Right lobe of liver (tissue), 6 donors: ENCODE results near the gene A4GALT. TPM values are rescaled to one million over a fixed set of nuclear protein-coding genes. Genes with fewer than 3 reads are reported as not detected.

Experiments used
- ATAC-seq, 4 donors: fragments of 200-7000 bp; cut with Tn5 transposase; one replicate each; pipeline ENCODE4 v1.9.1; 2020; ENCODE audit warnings: mild to moderate bottlenecking in 4 of 4, moderate library complexity in 4 of 4
- DNase-seq, 3 donors: peaks; one replicate each; pipeline ENCODE4 v3.0.0-alpha.2; 2020
- H3K27ac ChIP-seq, 3 donors: fragments of 200-600 bp; one replicate each; pipeline ENCODE4 v1.8.0; 2022
- H3K27me3 ChIP-seq, 2 donors: fragments of 200-600 bp; one replicate each; pipeline ENCODE4 v1.8.0; 2022
- H3K36me3 ChIP-seq, 4 donors: fragments of 200-600 bp; sonication (generic) in 1 of 4; one replicate each; pipeline versions ENCODE4 v1.5.1 to v1.8.0; 2017 to 2022; ENCODE audit warnings: control low read depth in 1 of 4
- H3K4me1 ChIP-seq, 4 donors: fragments of 200-600 bp; sonication (generic) in 1 of 4; one replicate each; pipeline versions ENCODE4 v1.5.1 to v1.8.0; 2017 to 2022; ENCODE audit warnings: control low read depth in 1 of 4
- H3K4me3 ChIP-seq, 3 donors: fragments of 200-600 bp; one replicate each; pipeline ENCODE4 v1.8.0; 2022
- H3K9me3 ChIP-seq, 4 donors: fragments of 200-600 bp; sonication (generic) in 1 of 4; one replicate each; pipeline versions ENCODE4 v1.5.1 to v1.8.0; 2017 to 2022; ENCODE audit warnings: control low read depth in 1 of 4
- POLR2A ChIP-seq: fragments of 450-650 bp; IDR thresholded peaks from one replicate; pipeline ENCODE4 v1.6.1; 2017; ENCODE audit warnings: antibody characterized with exemption, mild to moderate bottlenecking
- WGBS: methylation state at CpG from one replicate; pipeline ENCODE4 v1.1.6; 2018; ENCODE audit warnings: low coverage, low lambda C conversion rate; ENCODE audit not compliant: insufficient coverage; ENCODE audit errors: missing lambda C conversion rate; 5-methylcytosine and 5-hydroxymethylcytosine counted together
- intact Hi-C, 2 donors: fragments of 100-400 bp; cut with DNase I; formaldehyde crosslinking; loops; one replicate each; pipeline versions ENCODE4 v1.11.2 to v1.14.1; 2022
- total RNA-seq, 6 experiments: library from RNA; depleted of rRNA in 2 of 6; stranded (reverse); fragments of >200 nt in 2 of 6; fragmentation: NEBNext Ultra II Directional in 3 of 6; extraction: Animal tissue kit (Norgen Biotek cat#: 25700) in 3 of 6; gene quantifications; one replicate each; pipeline versions ENCODE4 v1.1.0 to v1.2.4, GENCODE V29; 2016 to 2023
- TF ChIP-seq, protein P1 (sequence below), 4 donors: fragments of 200-600 bp in 3 of 4; fragments of 450-650 bp in 1 of 4; IDR thresholded peaks; one replicate each; pipeline versions ENCODE4 v1.5.1 to v1.8.0; 2016 to 2022; ENCODE audit warnings: antibody characterized with exemption in 4 of 4, mild to moderate bottlenecking in 2 of 4
- donor health status: DM: no; HTN: yes; CAD: no.
- donor health status: DM: no; HTN: no; CAD: no.
- donor health status: DM: no; HTN: no; CAD: no.
- donor health status: DM: no; HTN: yes; CAD: no.
- donor health status: DM: no; HTN: yes; CAD: no.

The A4GALT gene
- total RNA-seq, 6 experiments from 2014 or later, result 0.86 to 3.7 (median 2.2) TPM

DNA sequence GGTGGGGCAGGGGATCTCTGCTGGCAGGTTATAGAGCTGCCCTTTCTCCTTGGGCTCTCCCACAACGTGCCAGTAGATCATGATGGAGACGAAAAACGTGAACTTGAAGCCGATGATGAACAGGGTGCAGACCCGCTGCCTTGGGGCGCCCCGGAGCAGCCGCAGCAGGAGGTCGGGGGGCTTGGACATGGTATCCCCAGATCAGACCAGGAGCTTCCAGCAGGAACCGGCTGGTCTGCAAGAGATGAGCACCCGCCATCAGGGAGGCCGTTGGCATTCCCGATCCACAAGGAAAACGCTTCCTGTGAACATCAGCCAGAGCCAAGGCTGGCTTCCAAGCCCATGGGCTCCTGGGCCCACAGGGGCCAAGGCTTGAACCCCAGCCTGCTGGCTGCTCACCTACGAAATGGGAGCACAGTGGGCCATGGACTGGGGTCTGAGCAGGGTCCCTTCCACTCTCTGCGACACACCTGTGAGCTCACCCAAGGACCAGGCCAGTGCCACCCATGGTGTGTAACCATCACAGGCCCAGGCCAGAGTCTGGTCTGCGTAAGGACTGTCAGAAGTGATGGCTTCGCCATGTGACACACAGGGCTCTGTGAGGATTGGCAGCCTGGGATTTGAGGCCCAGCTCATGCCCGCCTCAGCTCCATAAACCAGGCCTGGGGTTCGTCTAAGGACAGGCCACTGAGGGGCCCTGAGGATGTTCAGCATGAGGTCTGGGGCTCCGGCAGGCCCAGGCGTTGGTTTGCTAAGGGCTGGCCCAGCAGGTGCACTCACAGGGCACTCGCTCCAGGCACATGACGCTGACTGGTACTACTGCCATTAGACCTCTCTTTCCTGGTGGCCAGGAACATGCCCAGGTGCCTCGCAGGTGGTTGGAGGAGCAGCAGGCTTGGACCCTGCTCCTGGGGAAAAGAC, 26.6 kb downstream of the A4GALT start:
- whole genome bisulfite sequencing, result 100% methylated on average over 6 of the region's 25 CpGs
- DNase-seq, result no peak
- Histone ChIP-seq H3K4me1 (no peaks in the 10 kb centered on the region), H3K27ac (no peak overlapping the region), H3K36me3 (no peaks in the 10 kb centered on the region), H3K9me3 (no peaks in the 10 kb centered on the region), H3K4me3 (no peak overlapping the region), H3K27me3 (no peaks in the 10 kb centered on the region)
- ATAC-seq, result no peak
- no peak for TF ChIP-seq POLR2A
- TF ChIP-seq, protein P1, sequence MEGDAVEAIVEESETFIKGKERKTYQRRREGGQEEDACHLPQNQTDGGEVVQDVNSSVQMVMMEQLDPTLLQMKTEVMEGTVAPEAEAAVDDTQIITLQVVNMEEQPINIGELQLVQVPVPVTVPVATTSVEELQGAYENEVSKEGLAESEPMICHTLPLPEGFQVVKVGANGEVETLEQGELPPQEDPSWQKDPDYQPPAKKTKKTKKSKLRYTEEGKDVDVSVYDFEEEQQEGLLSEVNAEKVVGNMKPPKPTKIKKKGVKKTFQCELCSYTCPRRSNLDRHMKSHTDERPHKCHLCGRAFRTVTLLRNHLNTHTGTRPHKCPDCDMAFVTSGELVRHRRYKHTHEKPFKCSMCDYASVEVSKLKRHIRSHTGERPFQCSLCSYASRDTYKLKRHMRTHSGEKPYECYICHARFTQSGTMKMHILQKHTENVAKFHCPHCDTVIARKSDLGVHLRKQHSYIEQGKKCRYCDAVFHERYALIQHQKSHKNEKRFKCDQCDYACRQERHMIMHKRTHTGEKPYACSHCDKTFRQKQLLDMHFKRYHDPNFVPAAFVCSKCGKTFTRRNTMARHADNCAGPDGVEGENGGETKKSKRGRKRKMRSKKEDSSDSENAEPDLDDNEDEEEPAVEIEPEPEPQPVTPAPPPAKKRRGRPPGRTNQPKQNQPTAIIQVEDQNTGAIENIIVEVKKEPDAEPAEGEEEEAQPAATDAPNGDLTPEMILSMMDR (IDR thresholded peaks at IDR 0.05), result no peak
- intact Hi-C loops, result no loop called here

DNA sequence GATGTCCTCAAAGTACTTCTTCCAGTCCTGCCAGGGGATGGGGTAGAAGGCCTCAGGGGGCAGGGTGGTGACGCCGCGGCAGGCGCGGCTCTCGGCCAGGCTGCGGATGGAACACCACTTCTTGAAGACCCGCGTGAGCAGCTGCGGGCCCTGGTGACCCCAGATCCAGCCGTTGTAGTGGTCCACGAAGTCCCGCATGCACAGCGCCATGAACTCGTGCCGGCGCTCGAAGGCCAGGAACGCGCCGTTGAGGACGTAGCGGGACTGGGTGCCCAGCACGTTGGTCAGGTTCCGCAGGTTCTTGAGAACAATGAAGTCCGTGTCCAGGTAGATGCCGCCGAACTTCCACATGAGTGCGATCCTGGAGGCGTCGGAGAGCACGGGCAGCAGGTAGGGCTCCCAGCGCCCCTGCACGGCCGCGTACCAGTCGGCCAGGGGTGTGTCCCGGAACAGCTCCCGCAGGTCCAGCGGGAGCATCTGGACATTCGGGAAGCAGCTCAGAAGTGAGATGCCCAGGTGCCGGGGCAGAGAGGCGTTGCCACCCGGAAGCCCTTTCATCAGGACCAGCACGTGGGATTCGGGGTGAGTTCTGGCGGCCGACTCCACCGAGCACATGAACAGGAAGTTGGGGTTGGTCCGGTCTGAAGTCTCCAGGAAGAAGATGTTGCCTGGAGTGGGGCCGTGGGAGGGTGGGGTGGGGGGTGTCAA, 27.5 kb downstream of the A4GALT start:
- TF ChIP-seq POLR2A, result no peak
- TF ChIP-seq, protein P1 (IDR thresholded peaks at IDR 0.05), result no peak
- no peaks in the 10 kb centered on the region for H3K27me3 ChIP-seq
- WGBS, result 79% methylated on average over 20 of the region's 51 CpGs
- H3K4me3 ChIP-seq, result no peak overlapping the region
- no peaks in the 10 kb centered on the region for H3K36me3 ChIP-seq
- H3K9me3 ChIP-seq, result no peaks in the 10 kb centered on the region
- intact Hi-C loops, result no loop called here
- H3K27ac ChIP-seq, result no peak overlapping the region
- H3K4me1 ChIP-seq, result peaks cover 0 to under 1% (median under 1%) of the 10 kb centered on the region in 4 donors
- ATAC-seq (no peak), DNase-seq (no peak)

DNA sequence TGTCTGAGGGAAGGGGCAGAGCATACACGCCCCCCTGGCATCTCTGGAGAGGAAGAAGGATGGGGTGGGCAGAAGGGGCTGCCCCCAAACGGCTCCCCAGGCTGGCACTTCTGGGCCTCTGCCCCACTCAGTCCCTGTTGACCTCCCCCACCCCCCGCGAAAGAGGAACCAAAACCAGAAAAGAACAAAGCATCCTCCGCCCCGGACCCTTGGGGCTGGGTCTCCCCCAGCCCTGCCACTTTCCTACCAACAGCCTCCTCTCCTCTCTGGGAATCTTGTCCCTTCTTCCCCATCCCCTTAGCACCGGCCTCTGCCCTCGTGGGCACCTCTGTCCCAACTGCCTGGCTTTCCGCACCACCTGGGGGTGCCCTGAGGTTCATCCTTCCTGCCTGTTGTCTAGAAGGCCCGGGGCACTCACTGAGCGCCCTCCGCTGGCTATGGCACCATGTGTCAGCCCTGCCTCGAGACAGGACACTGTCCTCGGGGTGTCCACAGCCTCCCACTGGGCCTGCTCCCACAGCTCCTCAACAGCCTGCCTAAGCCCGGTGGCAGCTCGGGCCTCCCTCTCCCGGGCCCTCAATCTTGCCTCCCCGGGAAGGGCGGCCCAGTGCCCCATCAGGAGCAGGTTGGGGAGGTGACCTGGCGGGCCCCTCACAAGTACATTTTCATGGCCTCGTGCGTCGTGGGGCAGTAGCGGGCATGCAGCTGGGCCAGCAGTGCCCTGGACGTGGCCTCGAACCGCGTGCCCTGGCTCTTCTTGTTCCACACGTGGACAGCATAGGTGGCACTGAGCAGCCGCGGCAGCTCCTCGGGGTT, 28.2 kb downstream of the A4GALT start:
- no peak for TF ChIP-seq POLR2A
- TF ChIP-seq, protein P1 (IDR thresholded peaks at IDR 0.05), result no peak
- H3K36me3 ChIP-seq, result no peaks in the 10 kb centered on the region
- H3K4me3 ChIP-seq, result no peak overlapping the region
- no peak for ATAC-seq
- no peaks in the 10 kb centered on the region for H3K9me3 ChIP-seq
- no peaks in the 10 kb centered on the region for H3K27me3 ChIP-seq
- peaks cover 0 to 8% (median 7%) of the 10 kb centered on the region in 4 donors for H3K4me1 ChIP-seq
- 72% methylated on average over 10 of the region's 32 CpGs for WGBS
- intact Hi-C loops, result no loop called here
- no peak for DNase-seq
- H3K27ac ChIP-seq, result no peak overlapping the region

DNA sequence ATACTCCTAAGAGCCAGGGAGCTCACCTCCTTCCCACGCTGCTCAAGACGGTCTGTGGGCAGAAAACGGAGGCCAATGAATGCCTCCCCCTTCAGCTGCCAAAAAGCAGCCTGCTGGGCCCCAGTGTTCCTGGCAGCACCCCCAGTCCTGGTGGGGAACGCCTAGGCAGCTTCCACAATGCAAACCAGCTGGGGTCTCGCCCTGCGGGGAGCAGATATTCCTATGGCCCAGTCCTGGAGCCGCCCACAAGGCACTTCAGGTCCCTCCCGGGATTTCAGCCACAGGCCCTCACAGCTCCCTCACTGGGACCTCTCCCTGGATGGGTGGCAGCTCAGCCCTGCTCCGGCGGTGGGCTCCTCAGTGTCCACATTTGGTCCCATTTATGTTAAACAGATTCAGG, 29.2 kb downstream of the A4GALT start:
- TF ChIP-seq POLR2A, result no peak
- TF ChIP-seq, protein P1 (IDR thresholded peaks at IDR 0.05), result no peak
- no CpG with 5 or more reads among the region's 10 CpGs for WGBS

More for the DNA sequence above, 29.2 kb downstream of the A4GALT start:
- peaks cover 0 to 8% (median 7%) of the 10 kb centered on the region in 4 donors for H3K4me1 ChIP-seq
- H3K9me3 ChIP-seq, result no peaks in the 10 kb centered on the region
- no peaks in the 10 kb centered on the region for H3K36me3 ChIP-seq
- intact Hi-C loops, result no loop called here
- DNase-seq, result no peak
- H3K27ac ChIP-seq, result no peak overlapping the region
- H3K27me3 ChIP-seq, result no peaks in the 10 kb centered on the region
- H3K4me3 ChIP-seq, result no peak overlapping the region
- ATAC-seq, result no peak
